Putamen (tissue), 1 donor: ENCODE data around the gene PTPRG.

Experiments used
- DNase-seq: peaks from one replicate; pipeline ENCODE4 v3.0.0-alpha.2; 2016; ENCODE audit warnings: low spot score

PTPRG gene

GRCh38 chr3:62229211-62229610, 667.8 kb downstream of the PTPRG start:
- DNase-seq: peak; percentile 7

GRCh38 chr3:62229908-62230307, 668.5 kb downstream of the PTPRG start:
- no peak for DNase-seq

- DNase-seq: no peak
Measured at GRCh38 chr3:62233065-62233464, 671.7 kb downstream of the PTPRG start.

DNA sequence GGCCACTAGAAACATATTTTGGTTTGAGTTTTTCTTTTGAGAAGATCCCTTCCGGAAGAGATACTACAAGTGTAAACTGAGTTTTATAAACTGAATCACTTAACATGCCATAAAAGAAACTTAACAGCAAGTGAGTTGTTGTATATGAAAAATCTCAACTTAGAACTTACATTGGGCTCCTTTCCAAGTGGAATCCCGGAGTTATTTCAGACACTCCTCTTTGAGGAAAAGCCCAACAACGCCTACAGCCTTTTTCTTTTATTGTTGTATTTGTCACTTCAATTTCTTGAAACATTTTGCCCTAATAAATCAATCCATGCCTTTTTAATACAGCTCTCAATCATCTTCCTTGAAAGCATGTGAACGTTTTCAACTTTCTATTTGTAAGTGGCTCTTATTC, 674.6 kb downstream of the PTPRG start:
- no peak for DNase-seq

DNA sequence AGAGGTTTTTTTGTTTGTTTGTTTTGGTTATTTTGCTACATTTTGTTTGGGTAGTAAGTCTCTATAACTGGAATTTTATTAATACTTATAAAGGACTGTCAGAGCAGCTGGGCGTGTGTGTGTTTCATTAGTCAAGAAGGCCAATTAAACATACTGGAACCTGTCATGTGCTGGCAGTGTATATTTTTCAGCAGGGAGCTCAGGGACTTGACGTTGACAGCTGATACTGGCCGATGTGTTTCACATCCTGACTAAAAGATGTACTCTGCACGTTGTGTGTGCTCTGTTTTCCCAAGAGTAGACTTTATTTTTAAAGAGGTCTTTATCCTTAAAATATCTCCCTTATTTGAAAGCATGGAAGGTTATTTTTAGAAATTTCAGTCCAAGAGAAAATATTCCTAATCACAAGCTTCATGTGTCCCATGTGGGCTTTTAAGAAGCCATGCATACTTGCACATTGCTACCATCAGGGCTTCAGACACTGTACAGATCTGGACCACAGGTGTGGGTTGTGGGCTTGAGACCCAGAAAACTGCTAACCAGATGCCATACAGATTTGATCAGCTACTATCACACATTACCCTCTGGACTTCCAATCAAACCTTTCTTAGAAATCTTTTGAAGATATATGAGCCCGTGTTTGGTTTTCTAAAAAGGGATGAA, 676.0 kb downstream of the PTPRG start:
- no peak for DNase-seq

DNA sequence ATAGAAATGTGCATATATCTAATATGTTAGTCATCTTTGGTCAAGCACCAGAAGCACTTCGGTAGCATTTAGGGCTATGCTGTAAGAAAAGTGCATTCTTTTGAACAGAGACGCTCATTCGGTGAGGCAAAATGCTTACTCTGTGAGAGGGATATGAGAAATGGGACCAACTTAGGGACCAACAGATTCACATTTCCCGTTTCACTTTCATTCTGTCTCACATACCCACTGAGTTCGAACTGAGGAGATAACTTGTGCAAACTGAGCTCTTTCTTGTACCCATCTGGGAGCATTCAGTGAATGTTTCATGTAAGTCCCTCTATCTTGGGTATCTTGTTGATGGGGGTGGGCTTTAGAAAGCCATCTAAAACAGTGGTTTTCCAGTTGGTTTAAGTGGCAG, 676.6 kb downstream of the PTPRG start:
- DNase-seq: no peak

GRCh38 chr3:62238431-62238830, 677.1 kb downstream of the PTPRG start:
- DNase-seq: no peak

GRCh38 chr3:62241279-62241678, 679.9 kb downstream of the PTPRG start:
- DNase-seq: no peak

DNA sequence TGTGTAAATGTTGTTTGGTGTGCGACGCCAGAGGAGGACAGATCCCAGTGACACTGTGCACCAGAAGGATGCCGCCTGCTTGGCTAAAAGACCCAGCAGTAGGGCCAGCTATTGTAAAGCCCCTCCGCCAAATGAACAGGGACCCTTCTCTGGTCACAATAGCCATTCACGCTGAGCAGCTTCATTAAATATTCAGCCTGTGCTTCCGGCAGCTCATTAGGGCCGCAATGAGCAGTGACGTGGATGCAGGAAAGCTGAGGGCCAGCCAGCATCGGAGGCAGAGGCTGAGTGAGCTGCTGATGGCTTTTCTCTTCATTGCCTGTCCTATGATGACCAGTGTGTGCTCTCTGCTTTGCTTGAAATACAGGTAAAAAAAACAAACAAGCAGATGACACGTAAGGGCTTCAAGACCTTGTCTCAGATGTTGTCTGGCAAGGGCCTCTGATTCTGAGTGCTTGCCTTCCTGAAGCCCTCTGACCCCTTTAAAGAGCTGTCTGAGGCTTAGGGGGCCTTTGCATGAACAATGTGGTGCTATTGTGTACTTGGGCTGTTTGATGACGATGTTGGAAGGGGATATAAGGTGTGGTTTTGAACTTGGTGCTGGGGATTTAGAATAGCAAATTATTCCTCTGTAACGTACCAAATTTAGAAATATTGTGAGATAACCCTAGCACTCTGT, 681.6 kb downstream of the PTPRG start:
- DNase-seq: peak; percentile 28

DNA sequence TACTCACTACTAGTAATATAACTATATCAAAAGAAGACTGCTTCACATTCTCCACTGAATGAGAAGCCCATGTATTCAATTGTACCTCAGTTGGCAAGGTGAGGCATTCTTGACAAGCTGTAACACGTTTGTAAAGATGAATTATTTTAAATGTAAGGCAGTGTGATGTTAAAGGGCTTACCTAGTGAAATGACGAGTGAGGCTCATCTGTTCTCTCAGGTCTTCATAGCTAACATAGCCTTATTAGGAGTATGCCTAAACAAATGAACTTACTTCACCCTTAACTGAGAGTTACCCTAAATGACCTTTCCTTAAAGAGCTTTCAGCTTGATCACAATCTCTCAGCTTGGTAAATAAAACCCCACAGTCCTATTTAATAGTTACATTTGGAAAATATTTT, 684.7 kb downstream of the PTPRG start:
- DNase-seq: no peak

- DNase-seq: no peak
Measured at GRCh38 chr3:62246985-62247384, 685.6 kb downstream of the PTPRG start.

- DNase-seq: no peak
Measured at GRCh38 chr3:62248734-62249483, 687.5 kb downstream of the PTPRG start.

- no peak for DNase-seq
Measured at GRCh38 chr3:62249484-62249776, 688.1 kb downstream of the PTPRG start.

- no peak for DNase-seq
Measured at GRCh38 chr3:62249855-62250543, 688.6 kb downstream of the PTPRG start.

GRCh38 chr3:62252438-62253157, 691.2 kb downstream of the PTPRG start:
- peak; percentile 21 for DNase-seq

- DNase-seq: no peak
Measured at GRCh38 chr3:62253971-62254370, 692.6 kb downstream of the PTPRG start.

DNA sequence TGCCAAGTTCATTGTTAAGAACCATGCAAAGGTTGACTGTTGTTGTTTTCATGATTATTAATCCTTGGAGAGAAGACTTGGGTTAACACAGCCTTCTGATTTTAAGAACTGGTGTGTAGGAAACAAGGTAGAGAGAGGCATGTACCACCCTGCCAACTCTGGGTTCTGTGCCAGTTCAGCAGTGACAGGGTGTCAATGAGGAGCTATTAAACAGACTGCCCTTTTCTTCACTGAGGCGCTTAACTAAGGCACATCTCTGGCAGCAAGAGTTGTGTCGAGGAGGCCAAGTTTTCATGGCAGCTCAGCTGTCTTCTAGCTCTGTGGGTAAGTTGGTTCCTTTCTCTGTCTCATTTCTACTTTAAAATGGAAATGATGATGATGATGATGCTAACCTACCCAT, 694.4 kb downstream of the PTPRG start:
- DNase-seq: no peak

GRCh38 chr3:62259924-62260323, 698.6 kb downstream of the PTPRG start:
- DNase-seq: no peak

DNA sequence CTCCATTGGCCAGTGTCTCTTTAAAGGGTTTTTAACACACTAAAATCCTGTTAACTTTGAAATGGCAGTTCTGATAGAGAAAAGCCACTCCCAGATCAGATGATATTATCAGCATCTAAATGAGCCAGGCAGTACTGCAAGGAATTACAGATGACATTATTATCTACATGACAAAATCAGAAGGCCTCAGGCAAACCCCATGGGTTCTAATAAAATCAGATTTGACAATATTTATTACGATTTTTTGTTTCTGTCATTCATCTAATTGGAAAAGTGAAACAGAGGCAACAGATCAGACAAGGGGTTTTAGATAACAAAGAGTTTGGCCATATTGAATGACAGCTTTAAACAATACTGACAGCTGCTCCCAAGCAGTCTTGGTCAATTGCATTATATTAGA, 699.3 kb downstream of the PTPRG start:
- no peak for DNase-seq

DNA sequence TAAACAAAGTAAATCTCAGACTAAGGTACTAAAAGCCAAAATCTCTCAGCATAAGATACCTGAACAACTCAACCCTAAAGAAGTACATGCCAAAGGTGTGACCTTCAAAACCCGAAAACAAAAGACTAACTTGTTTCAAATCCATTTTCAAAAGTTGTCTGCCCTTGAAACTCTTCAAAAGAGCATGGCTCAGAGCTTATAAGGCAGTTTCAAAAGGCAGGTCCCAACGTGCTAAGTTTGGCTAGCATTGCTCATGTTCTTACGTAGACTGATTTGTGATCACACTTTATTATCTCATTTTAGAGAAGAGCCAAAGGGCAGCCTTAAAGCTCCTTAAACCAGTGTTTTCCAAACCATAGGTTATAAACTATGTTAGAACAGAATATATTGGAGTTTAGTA, 699.8 kb downstream of the PTPRG start:
- no peak for DNase-seq

GRCh38 chr3:62261736-62262135, 700.4 kb downstream of the PTPRG start:
- no peak for DNase-seq

GRCh38 chr3:62265528-62265927, 704.2 kb downstream of the PTPRG start:
- no peak for DNase-seq
